Measurements from ENCODE around the gene CPLANE2. TPM values are rescaled to one million over a fixed set of nuclear protein-coding genes. Genes with fewer than 3 reads are reported as not detected.

Gene CPLANE2
- total RNA-seq, 1 donor from 2014 or later = 3.0 TPM

DNA sequence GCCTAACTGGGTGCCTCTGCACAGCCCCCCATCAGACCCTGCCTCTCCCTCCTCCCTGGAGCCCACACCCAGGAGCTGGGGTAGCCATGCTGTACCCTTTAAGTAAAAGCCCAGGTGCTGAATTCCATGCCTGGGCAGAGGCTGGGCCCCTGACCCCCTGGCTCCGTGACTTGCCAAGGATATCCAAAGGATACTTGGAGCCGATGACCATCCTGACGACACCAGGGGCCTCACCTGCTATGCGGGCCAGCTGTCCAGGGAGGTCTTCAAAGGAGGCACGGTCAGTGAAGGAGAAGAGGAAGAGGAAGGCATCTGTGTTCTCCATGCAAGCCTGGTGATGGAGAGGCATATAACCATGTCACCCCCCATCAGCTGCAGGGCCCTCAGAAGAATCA, 4.7 kb downstream of the CPLANE2 start:
- Histone ChIP-seq H3K4me2 (no peak overlapping the region), H3F3A (ENCODE audit: low read depth) (peaks cover 13% of the 10 kb centered on the region), H4K20me1 (ENCODE audit: low read depth) (peaks cover 15% of the 10 kb centered on the region), H2AFZ (replicated peaks) (no peak overlapping the region), H3K4me1 (peaks cover 10% of the 10 kb centered on the region), H3K79me2 (ENCODE audit: low read depth) (no peaks in the 10 kb centered on the region), H3K9ac (no peak overlapping the region), H3K27ac (no peak overlapping the region), H3K27me3 (peaks cover 39% of the 10 kb centered on the region), H3K36me3 (no peaks in the 10 kb centered on the region), H3K4me3 (no peak overlapping the region), H3K9me3 (ENCODE audit: low read depth) (no peaks in the 10 kb centered on the region)
- Mint-ChIP-seq H3K27ac (no peak overlapping the region), H3K9me3 (no peaks in the 10 kb centered on the region), H3K4me3 (no peak overlapping the region), H3K27me3 (ENCODE audit: insufficient read depth, low read depth) (peaks cover 31% of the 10 kb centered on the region), H3K4me1 (peaks cover 23% of the 10 kb centered on the region), H3K36me3 (peaks cover 1% of the 10 kb centered on the region)
- TF ChIP-seq, protein P1, sequence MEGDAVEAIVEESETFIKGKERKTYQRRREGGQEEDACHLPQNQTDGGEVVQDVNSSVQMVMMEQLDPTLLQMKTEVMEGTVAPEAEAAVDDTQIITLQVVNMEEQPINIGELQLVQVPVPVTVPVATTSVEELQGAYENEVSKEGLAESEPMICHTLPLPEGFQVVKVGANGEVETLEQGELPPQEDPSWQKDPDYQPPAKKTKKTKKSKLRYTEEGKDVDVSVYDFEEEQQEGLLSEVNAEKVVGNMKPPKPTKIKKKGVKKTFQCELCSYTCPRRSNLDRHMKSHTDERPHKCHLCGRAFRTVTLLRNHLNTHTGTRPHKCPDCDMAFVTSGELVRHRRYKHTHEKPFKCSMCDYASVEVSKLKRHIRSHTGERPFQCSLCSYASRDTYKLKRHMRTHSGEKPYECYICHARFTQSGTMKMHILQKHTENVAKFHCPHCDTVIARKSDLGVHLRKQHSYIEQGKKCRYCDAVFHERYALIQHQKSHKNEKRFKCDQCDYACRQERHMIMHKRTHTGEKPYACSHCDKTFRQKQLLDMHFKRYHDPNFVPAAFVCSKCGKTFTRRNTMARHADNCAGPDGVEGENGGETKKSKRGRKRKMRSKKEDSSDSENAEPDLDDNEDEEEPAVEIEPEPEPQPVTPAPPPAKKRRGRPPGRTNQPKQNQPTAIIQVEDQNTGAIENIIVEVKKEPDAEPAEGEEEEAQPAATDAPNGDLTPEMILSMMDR (IDR thresholded peaks at IDR 0.05) = no peak
- TF ChIP-seq EZH2 (IDR thresholded peaks at IDR 0.05) (no peak), EZH2phosphoT487 (IDR thresholded peaks at IDR 0.05) (no peak)
- DNase-seq (ENCODE audit: low spot score) = no peak

DNA sequence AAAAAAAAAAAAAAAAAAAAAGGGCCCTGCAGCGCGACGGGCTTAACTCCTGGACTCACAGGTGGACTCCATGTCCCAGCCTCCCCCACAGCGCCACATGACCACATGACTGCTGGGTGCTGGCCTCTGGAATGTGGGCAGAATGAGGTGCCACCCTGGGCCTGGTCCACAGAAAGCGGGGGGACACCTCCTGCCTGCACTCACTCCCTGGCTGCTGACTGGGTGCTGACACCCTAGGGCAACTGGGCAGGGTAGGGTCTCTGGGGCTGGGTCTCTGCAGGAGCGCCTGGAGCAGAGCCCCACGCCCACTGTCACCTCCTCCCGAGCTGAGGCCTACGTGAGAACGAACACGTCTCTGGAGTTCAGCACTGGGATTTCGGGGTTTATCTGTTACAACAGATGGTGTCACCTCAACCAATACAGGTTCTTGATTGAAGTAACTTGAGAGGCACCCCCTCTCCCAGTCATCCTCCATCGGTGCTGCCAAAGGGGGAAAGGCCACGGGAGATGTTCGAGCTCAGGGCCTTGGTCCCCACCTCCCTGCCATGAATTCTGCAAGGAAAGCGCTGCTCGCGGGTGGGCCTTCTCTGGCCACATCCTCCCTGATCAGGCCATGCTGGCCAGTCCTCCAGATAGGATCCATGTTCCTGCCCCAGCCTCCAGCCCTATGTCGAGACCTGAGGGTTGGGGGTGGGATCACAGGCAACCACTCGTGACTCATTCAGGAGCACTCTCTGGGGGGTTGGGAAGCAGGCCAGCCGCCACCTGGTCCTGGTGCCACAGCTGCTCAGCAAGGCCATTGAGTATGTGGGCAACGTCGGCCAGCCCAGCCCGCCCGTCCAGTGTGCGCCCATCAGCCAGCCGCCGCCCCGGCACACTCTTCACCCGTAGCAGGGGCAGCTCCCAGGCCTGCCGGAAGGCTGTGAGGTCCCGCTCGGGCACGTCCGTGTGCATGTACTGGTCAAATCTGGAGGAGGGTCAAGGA, 5.4 kb downstream of the CPLANE2 start:
- no peak for DNase-seq (ENCODE audit: low spot score)
- no peaks in the 10 kb centered on the region for H3K9me3 Mint-ChIP-seq
- Histone ChIP-seq H3F3A (ENCODE audit: low read depth) (peaks cover 15% of the 10 kb centered on the region), H3K27me3 (peaks cover 46% of the 10 kb centered on the region), H3K9me3 (ENCODE audit: low read depth) (no peaks in the 10 kb centered on the region), H3K4me3 (no peak overlapping the region), H3K79me2 (ENCODE audit: low read depth) (no peaks in the 10 kb centered on the region), H3K9ac (no peak overlapping the region), H2AFZ (replicated peaks) (no peak overlapping the region), H3K4me1 (peaks cover 10% of the 10 kb centered on the region), H3K27ac (no peak overlapping the region), H3K36me3 (no peaks in the 10 kb centered on the region), H4K20me1 (ENCODE audit: low read depth) (peaks cover 20% of the 10 kb centered on the region), H3K4me2 (no peak overlapping the region)
- no peak overlapping the region for H3K4me3 Mint-ChIP-seq
- TF ChIP-seq EZH2 (IDR thresholded peaks at IDR 0.05) (no peak), EZH2phosphoT487 (IDR thresholded peaks at IDR 0.05) (no peak)
- TF ChIP-seq, protein P1 (IDR thresholded peaks at IDR 0.05) = no peak
- H3K36me3 Mint-ChIP-seq = peaks cover 1% of the 10 kb centered on the region
- H3K4me1 Mint-ChIP-seq = peaks cover 23% of the 10 kb centered on the region
- H3K27me3 Mint-ChIP-seq (ENCODE audit: insufficient read depth, low read depth) = peaks cover 36% of the 10 kb centered on the region
- H3K27ac Mint-ChIP-seq = no peak overlapping the region

- no peak overlapping the region for H3K4me2 ChIP-seq
- H3K36me3 ChIP-seq = no peaks in the 10 kb centered on the region
- TF ChIP-seq, protein P1 (IDR thresholded peaks at IDR 0.05) = no peak
- TF ChIP-seq EZH2 (IDR thresholded peaks at IDR 0.05) (no peak), EZH2phosphoT487 (IDR thresholded peaks at IDR 0.05) (no peak)
- H3K27me3 ChIP-seq = peaks cover 48% of the 10 kb centered on the region
- no peak overlapping the region for H3K9ac ChIP-seq
- no peak overlapping the region for H2AFZ ChIP-seq (replicated peaks)
- H3F3A ChIP-seq (ENCODE audit: low read depth) = peaks cover 21% of the 10 kb centered on the region
- peaks cover 39% of the 10 kb centered on the region for H3K27me3 Mint-ChIP-seq (ENCODE audit: insufficient read depth, low read depth)
- no peak overlapping the region for H3K4me3 Mint-ChIP-seq
- H3K9me3 ChIP-seq (ENCODE audit: low read depth) = no peaks in the 10 kb centered on the region
- no peak overlapping the region for H3K27ac Mint-ChIP-seq
- H3K4me1 Mint-ChIP-seq = peaks cover 23% of the 10 kb centered on the region
- no peak overlapping the region for H3K27ac ChIP-seq
- H3K4me3 ChIP-seq = no peak overlapping the region
- no peak for DNase-seq (ENCODE audit: low spot score)
- H3K79me2 ChIP-seq (ENCODE audit: low read depth) = no peaks in the 10 kb centered on the region
- peaks cover 1% of the 10 kb centered on the region for H3K36me3 Mint-ChIP-seq
- H4K20me1 ChIP-seq (ENCODE audit: low read depth) = peaks cover 29% of the 10 kb centered on the region
- peaks cover 13% of the 10 kb centered on the region for H3K4me1 ChIP-seq
- H3K9me3 Mint-ChIP-seq = no peaks in the 10 kb centered on the region
Observed at GRCh38 chr1:16230744-16231143, 6.2 kb downstream of the CPLANE2 start.

Measured in neural progenitor cell (in vitro differentiated cells).